M059J (cell line): ENCODE results near the gene AGBL4. TPM values are rescaled to one million over a fixed set of nuclear protein-coding genes. Genes with fewer than 3 reads are reported as not detected.

Experiments used
- DNase-seq: peaks from one replicate; pipeline ENCODE4 v3.0.0-alpha.2; 2012; ENCODE audit warnings: low read depth
- total RNA-seq: library from RNA; depleted of rRNA; stranded (reverse); fragments of >200 nt; shearing (Covaris generic); gene quantifications from 2 replicates; pipeline ENCODE4 v1.2.3, GENCODE V29; 2014

Gene AGBL4
- total RNA-seq, 1 experiment from 2014 or later, result not detected

GRCh38 chr1:48681476-48682305 is 1342.1 kb downstream of the AGBL4 start:
- peak; percentile 58 for DNase-seq

- DNase-seq, result peak; percentile 40
Measured at GRCh38 chr1:48680411-48681035, 1343.2 kb downstream of the AGBL4 start.

GRCh38 chr1:48679859-48680258 is 1343.9 kb downstream of the AGBL4 start:
- no peak for DNase-seq

- DNase-seq, result no peak
Measured at GRCh38 chr1:48678710-48679505, 1344.8 kb downstream of the AGBL4 start.

- DNase-seq, result peak; percentile 57
Measured at GRCh38 chr1:48677306-48678287, 1346.2 kb downstream of the AGBL4 start.

- no peak for DNase-seq
Measured at GRCh38 chr1:48676822-48677221, 1346.9 kb downstream of the AGBL4 start.

- DNase-seq, result no peak
Measured at GRCh38 chr1:48676376-48676775, 1347.4 kb downstream of the AGBL4 start.

- DNase-seq, result peak; percentile 14
Measured at GRCh38 chr1:48675251-48675650, 1348.5 kb downstream of the AGBL4 start.

- peak; percentile 75 for DNase-seq
Measured at GRCh38 chr1:48674641-48675040, 1349.1 kb downstream of the AGBL4 start.

GRCh38 chr1:48673332-48674105 is 1350.2 kb downstream of the AGBL4 start:
- peak; percentile 14 for DNase-seq

GRCh38 chr1:48671578-48671977 is 1352.2 kb downstream of the AGBL4 start:
- no peak for DNase-seq

- peak; percentile 31 for DNase-seq
Measured at GRCh38 chr1:48670234-48671020, 1353.3 kb downstream of the AGBL4 start.

- DNase-seq, result no peak
Measured at GRCh38 chr1:48668339-48668738, 1355.4 kb downstream of the AGBL4 start.

- DNase-seq, result no peak
Measured at GRCh38 chr1:48667782-48668181, 1356.0 kb downstream of the AGBL4 start.

GRCh38 chr1:48665708-48666407 is 1357.9 kb downstream of the AGBL4 start:
- DNase-seq, result no peak

GRCh38 chr1:48661726-48662463 is 1361.9 kb downstream of the AGBL4 start:
- DNase-seq, result no peak

- no peak for DNase-seq
Measured at GRCh38 chr1:48659801-48660200, 1364.0 kb downstream of the AGBL4 start.

- DNase-seq, result no peak
Measured at GRCh38 chr1:48657413-48657812, 1366.3 kb downstream of the AGBL4 start.
